Urinary bladder (tissue), 4 donors: ENCODE data around the gene SMARCD2. TPM values are rescaled to one million over a fixed set of nuclear protein-coding genes. Genes with fewer than 3 reads are reported as not detected.
"Not testable (repeated sequence)": the region's sequence is repeated elsewhere in the genome, so short reads cannot be mapped to it uniquely, and the experiment has no call there.

Experiments
- DNase-seq: peaks from one replicate; pipeline ENCODE4 v3.0.0-alpha.2; 2015; ENCODE audit errors: extremely low spot score
- H3K27ac ChIP-seq: one replicate; pipeline ENCODE4 v1.5.1; 2013; ENCODE audit warnings: low read depth, mild to moderate bottlenecking, moderate library complexity
- H3K36me3 ChIP-seq: one replicate; pipeline ENCODE4 v1.6.1; 2013; ENCODE audit warnings: mild to moderate bottlenecking, moderate library complexity; ENCODE audit not compliant: insufficient read depth
- H3K4me1 ChIP-seq: one replicate; pipeline ENCODE4 v1.6.1; 2013; ENCODE audit warnings: mild to moderate bottlenecking, moderate library complexity; ENCODE audit not compliant: insufficient read depth
- H3K4me3 ChIP-seq: one replicate; pipeline ENCODE4 v1.5.1; 2013; ENCODE audit warnings: low read depth, low read length
- WGBS: extraction: QIAGEN DNeasy Blood & Tissue Kit; methylation state at CpG from one replicate; pipeline ENCODE4 v1.1.7; 2013; 5-methylcytosine and 5-hydroxymethylcytosine counted together
- polyA plus RNA-seq: library from polyadenylated mRNA; stranded (reverse); fragments of 200-250 nt; gene quantifications from one replicate; pipeline ENCODE4 v1.2.3, GENCODE V29; 2013
- total RNA-seq: library from RNA; depleted of rRNA; stranded (reverse); fragments of >200 nt; gene quantifications from one replicate; pipeline ENCODE4 v1.2.3, GENCODE V29; 2014
- donor health status: healthy with polysubstance abuse.
- donor health status: healthy.

Gene SMARCD2
- total and polyA plus RNA-seq, 2 donors: 58.1 to 95.0 TPM

GRCh38 chr17:63843387-63843888, 953 bp upstream of the SMARCD2 start:
- not testable (repeated sequence) for H3K36me3 ChIP-seq, H3K27ac ChIP-seq, DNase-seq, H3K4me1 ChIP-seq
- peak overlapping the region; percentile 27 for H3K4me3 ChIP-seq
- WGBS: 6% methylated on average over 19 of the region's 19 CpGs

GRCh38 chr17:63842173-63842539, 329 bp downstream of the SMARCD2 start:
- under 1% methylated on average over 36 of the region's 36 CpGs for WGBS
- no peak for DNase-seq
- Histone ChIP-seq H3K4me3 (peak overlapping the region; percentile 96), H3K4me1 (no peaks in the 10 kb centered on the region), H3K36me3 (no peaks in the 10 kb centered on the region), H3K27ac (peak overlapping the region; percentile 85)

- peak overlapping the region; percentile 85 for H3K27ac ChIP-seq
- DNase-seq: no peak
- no peaks in the 10 kb centered on the region for H3K36me3 ChIP-seq
- H3K4me3 ChIP-seq: peak overlapping the region; percentile 96
- H3K4me1 ChIP-seq: no peaks in the 10 kb centered on the region
- 3% methylated on average over 26 of the region's 26 CpGs for WGBS
Observed at GRCh38 chr17:63841350-63842172, 924 bp downstream of the SMARCD2 start.

- DNase-seq: no peak
- 44% methylated on average over 4 of the region's 4 CpGs for WGBS
- Histone ChIP-seq H3K27ac (peak overlapping the region; percentile 46), H3K4me3 (peak overlapping the region; percentile 96), H3K4me1 (no peaks in the 10 kb centered on the region), H3K36me3 (no peaks in the 10 kb centered on the region)
Observed at GRCh38 chr17:63840591-63841349, 1.7 kb downstream of the SMARCD2 start.

GRCh38 chr17:63838631-63839171, 3.8 kb downstream of the SMARCD2 start:
- no peaks in the 10 kb centered on the region for H3K4me1 ChIP-seq
- H3K27ac ChIP-seq: peak overlapping the region; percentile 28
- no peaks in the 10 kb centered on the region for H3K36me3 ChIP-seq
- peak; percentile 36 for DNase-seq
- 21% methylated on average over 7 of the region's 7 CpGs for WGBS
- no peak overlapping the region for H3K4me3 ChIP-seq

- WGBS: 74% methylated on average over 5 of the region's 5 CpGs
- DNase-seq: no peak
- no peaks in the 10 kb centered on the region for H3K4me1 ChIP-seq
- no peak overlapping the region for H3K4me3 ChIP-seq
- H3K27ac ChIP-seq: peak overlapping the region; percentile 62
- no peaks in the 10 kb centered on the region for H3K36me3 ChIP-seq
Observed at GRCh38 chr17:63837962-63838600, 4.4 kb downstream of the SMARCD2 start.

- WGBS: 92% methylated on average over 12 of the region's 12 CpGs
- no peak overlapping the region for H3K27ac ChIP-seq
- H3K36me3 ChIP-seq: peaks cover 2% of the 10 kb centered on the region
- no peak for DNase-seq
- no peaks in the 10 kb centered on the region for H3K4me1 ChIP-seq
- H3K4me3 ChIP-seq: no peak overlapping the region
Observed at GRCh38 chr17:63837480-63837879, 5.0 kb downstream of the SMARCD2 start.

- WGBS: 96% methylated on average over 7 of the region's 7 CpGs
- H3K36me3 ChIP-seq: peaks cover 4% of the 10 kb centered on the region
- no peak overlapping the region for H3K27ac ChIP-seq
- no peak overlapping the region for H3K4me3 ChIP-seq
- H3K4me1 ChIP-seq: no peaks in the 10 kb centered on the region
- DNase-seq: no peak
Observed at GRCh38 chr17:63836811-63837210, 5.7 kb downstream of the SMARCD2 start.

- no peak for DNase-seq
- Histone ChIP-seq H3K27ac (no peak overlapping the region), H3K36me3 (peaks cover 4% of the 10 kb centered on the region), H3K4me3 (no peak overlapping the region), H3K4me1 (no peaks in the 10 kb centered on the region)
- 88% methylated on average over 9 of the region's 9 CpGs for WGBS
Observed at GRCh38 chr17:63835167-63835720, 7.2 kb downstream of the SMARCD2 start.

GRCh38 chr17:63834431-63835166, 7.9 kb downstream of the SMARCD2 start:
- WGBS: 47% methylated on average over 13 of the region's 13 CpGs
- Histone ChIP-seq H3K4me3 (no peak overlapping the region), H3K27ac (no peak overlapping the region), H3K36me3 (peaks cover 4% of the 10 kb centered on the region), H3K4me1 (no peaks in the 10 kb centered on the region)
- DNase-seq: no peak

GRCh38 chr17:63833741-63834373, 8.6 kb downstream of the SMARCD2 start:
- no peak overlapping the region for H3K27ac ChIP-seq
- DNase-seq: no peak
- whole genome bisulfite sequencing: 91% methylated on average over 15 of the region's 15 CpGs
- H3K4me3 ChIP-seq: no peak overlapping the region
- H3K4me1 ChIP-seq: no peaks in the 10 kb centered on the region
- H3K36me3 ChIP-seq: peaks cover 4% of the 10 kb centered on the region

GRCh38 chr17:63833026-63833740, 9.3 kb downstream of the SMARCD2 start:
- H3K4me3 ChIP-seq: no peak overlapping the region
- H3K4me1 ChIP-seq: no peaks in the 10 kb centered on the region
- WGBS: 81% methylated on average over 14 of the region's 14 CpGs
- no peak overlapping the region for H3K27ac ChIP-seq
- no peak for DNase-seq
- peaks cover 4% of the 10 kb centered on the region for H3K36me3 ChIP-seq
